ENCODE measurements around the gene RPL38.

Gene RPL38

GRCh38 chr17:74203439-74204240, at the start of gene RPL38:
TSS of gene RPL38 (plus strand) at chr17:74203678. CDS start at chr17:74203956, 278 bp downstream.
- peak; percentile 98 for DNase-seq (ENCODE audit: low read depth)

- no peak for DNase-seq (ENCODE audit: low read depth)
Measured at GRCh38 chr17:74153821-74154430, 49.6 kb upstream of the RPL38 start.

- DNase-seq (ENCODE audit: low read depth), result no peak
Measured at GRCh38 chr17:74156878-74157277, 46.6 kb upstream of the RPL38 start.

GRCh38 chr17:74157366-74157765, 46.1 kb upstream of the RPL38 start:
- DNase-seq (ENCODE audit: low read depth), result no peak

GRCh38 chr17:74158761-74159160, 44.7 kb upstream of the RPL38 start:
- no peak for DNase-seq (ENCODE audit: low read depth)

- no peak for DNase-seq (ENCODE audit: low read depth)
Measured at GRCh38 chr17:74159226-74159840, 44.1 kb upstream of the RPL38 start.

GRCh38 chr17:74160656-74161502, 42.6 kb upstream of the RPL38 start:
- DNase-seq (ENCODE audit: low read depth), result no peak

- DNase-seq (ENCODE audit: low read depth), result no peak
Measured at GRCh38 chr17:74161503-74161875, 42.0 kb upstream of the RPL38 start.

- no peak for DNase-seq (ENCODE audit: low read depth)
Measured at GRCh38 chr17:74163271-74163821, 40.1 kb upstream of the RPL38 start.

- DNase-seq (ENCODE audit: low read depth), result no peak
Measured at GRCh38 chr17:74163836-74164235, 39.6 kb upstream of the RPL38 start.

- no peak for DNase-seq (ENCODE audit: low read depth)
Measured at GRCh38 chr17:74164446-74165045, 38.9 kb upstream of the RPL38 start.

- DNase-seq (ENCODE audit: low read depth), result no peak
Measured at GRCh38 chr17:74165797-74166365, 37.6 kb upstream of the RPL38 start.

GRCh38 chr17:74170924-74171323, 32.6 kb upstream of the RPL38 start:
- DNase-seq (ENCODE audit: low read depth), result no peak

GRCh38 chr17:74172700-74173099, 30.8 kb upstream of the RPL38 start:
- no peak for DNase-seq (ENCODE audit: low read depth)

GRCh38 chr17:74176546-74177001, 26.9 kb upstream of the RPL38 start:
- DNase-seq (ENCODE audit: low read depth), result peak; percentile 10

- DNase-seq (ENCODE audit: low read depth), result no peak
Measured at GRCh38 chr17:74177018-74177450, 26.4 kb upstream of the RPL38 start.

- no peak for DNase-seq (ENCODE audit: low read depth)
Measured at GRCh38 chr17:74179576-74179975, 23.9 kb upstream of the RPL38 start.

GRCh38 chr17:74180336-74180735, 23.1 kb upstream of the RPL38 start:
- DNase-seq (ENCODE audit: low read depth), result no peak

- no peak for DNase-seq (ENCODE audit: low read depth)
Measured at GRCh38 chr17:74181341-74181740, 22.1 kb upstream of the RPL38 start.

GRCh38 chr17:74182041-74182723, 21.3 kb upstream of the RPL38 start:
- no peak for DNase-seq (ENCODE audit: low read depth)

Measured in stimulated activated CD8-positive, alpha-beta memory T cell treated with anti-CD3 and anti-CD28 coated beads, Interleukin-7, amount 100 ng/mL, for 24 hours (primary cell).